Thyroid gland (tissue), 4 donors: ENCODE results near the gene CSMD2.

Experiments
- CTCF ChIP-seq, 6 experiments: fragments of 200-600 bp in 3 of 6; fragments of 450-650 bp in 3 of 6; sonication (generic) in 3 of 6; IDR thresholded peaks; one replicate each; pipeline ENCODE4 v1.5.1; 2016 to 2019; ENCODE audit warnings: antibody characterized with exemption in 6 of 6, mild to moderate bottlenecking in 2 of 6, inconsistent platforms in 1 of 6, moderate library complexity in 1 of 6
- POLR2A ChIP-seq, 2 donors: fragments of 450-650 bp; IDR thresholded peaks; one replicate each; pipeline ENCODE4 v1.6.1; 2017; ENCODE audit warnings: antibody characterized with exemption in 2 of 2, mild to moderate bottlenecking in 2 of 2, moderate library complexity in 1 of 2

- no peak for TF ChIP-seq CTCF (IDR thresholded peaks at IDR 0.05)
- TF ChIP-seq POLR2A (IDR thresholded peaks at IDR 0.05) = no peak
Measured at GRCh38 chr1:33725037-33725436, 440.0 kb downstream of the CSMD2 start.
